Suppressor macrophage (primary cell): ENCODE data around the gene SEC14L1.
"Not testable (repeated sequence)": the region's sequence is repeated elsewhere in the genome, so short reads cannot be mapped to it uniquely, and the experiment has no call there.

ENCODE experiments used
- DNase-seq, 4 experiments: peaks; one replicate each; pipeline ENCODE4 v3.0.0-alpha.2; 2020 to 2022
- total RNA-seq, 17 experiments: gene quantifications; one replicate each; lab custom pipeline; 2026; ENCODE audit warnings: mixed read lengths in 6 of 17, inconsistent platforms in 3 of 17; lab: John Stamatoyannopoulos, UW

The SEC14L1 gene
- 49.5 to 166 (median 103) reads per million in 17 experiments for total RNA-seq

- DNase-seq, result peak; percentile 31 to 60 (median 46)
These were observed at the start of gene SEC14L1 for GRCh38 chr17:77140878-77141767. Gene SEC14L1, plus strand, starts transcription at chr17:77140969. Its CDS starts 2,628 bp downstream, at chr17:77143597.

- DNase-seq, result no peak
These were observed 48.7 kb upstream of the SEC14L1 start for GRCh38 chr17:77092025-77092424.

- DNase-seq, result no peak
These were observed 45.3 kb upstream of the SEC14L1 start for GRCh38 chr17:77095461-77095860.

- peak; percentile 27 to 73 (median 44) for DNase-seq
These were observed 44.1 kb upstream of the SEC14L1 start for GRCh38 chr17:77096570-77097214.

GRCh38 chr17:77097631-77098180, 43.1 kb upstream of the SEC14L1 start:
- DNase-seq, result peak; percentile 32 to 63 (median 44)

- DNase-seq, result peak; percentile 80 to 95 (median 86)
These were observed 41.8 kb upstream of the SEC14L1 start for GRCh38 chr17:77098884-77099545.

GRCh38 chr17:77099997-77100396, 40.8 kb upstream of the SEC14L1 start:
- peak; percentile 96 to 99 (median 98) for DNase-seq

GRCh38 chr17:77101521-77102410, 39.0 kb upstream of the SEC14L1 start:
- DNase-seq, result no peak

- not testable (repeated sequence) for DNase-seq
These were observed 38.2 kb upstream of the SEC14L1 start for GRCh38 chr17:77102411-77103134.

- no peak for DNase-seq
These were observed 35.1 kb upstream of the SEC14L1 start for GRCh38 chr17:77105706-77106105.

GRCh38 chr17:77106874-77107358, 33.9 kb upstream of the SEC14L1 start:
- DNase-seq, result no peak

GRCh38 chr17:77107506-77108433, 33.0 kb upstream of the SEC14L1 start:
- no peak for DNase-seq

GRCh38 chr17:77109159-77109759, 31.5 kb upstream of the SEC14L1 start:
- no peak for DNase-seq

GRCh38 chr17:77109764-77110359, 30.9 kb upstream of the SEC14L1 start:
- DNase-seq, result peak; percentile 45 to 69 (median 58)

GRCh38 chr17:77111165-77111933, 29.4 kb upstream of the SEC14L1 start:
- not testable (repeated sequence) for DNase-seq

GRCh38 chr17:77111934-77112296, 28.9 kb upstream of the SEC14L1 start:
- DNase-seq, result peak; percentile 80 to 91 (median 87)

- peak; percentile 60 to 85 (median 72) for DNase-seq
These were observed 25.3 kb upstream of the SEC14L1 start for GRCh38 chr17:77115510-77115909.

GRCh38 chr17:77115947-77116346, 24.8 kb upstream of the SEC14L1 start:
- no peak for DNase-seq
